NCI-H1417 treated with DMSO at 0.1 percent for 48 hours (cell line): Measurements from ENCODE around the gene PROB1.
"Not testable (repeated sequence)": the region's sequence is repeated elsewhere in the genome, so short reads cannot be mapped to it uniquely, and the experiment has no call there.

Experiments used
- DNase-seq: peaks from one replicate; lab custom pipeline; 2025; lab: John Stamatoyannopoulos, UW

PROB1 gene

GRCh38 chr5:139413153-139413552 lies 18.2 kb upstream of the PROB1 start:
- DNase-seq: no peak

GRCh38 chr5:139410993-139411828 lies 16.3 kb upstream of the PROB1 start:
- DNase-seq: no peak

- no peak for DNase-seq
Measured at GRCh38 chr5:139410121-139410992, 15.5 kb upstream of the PROB1 start.

GRCh38 chr5:139409116-139409515 lies 14.2 kb upstream of the PROB1 start:
- not testable (repeated sequence) for DNase-seq

GRCh38 chr5:139408191-139408590 lies 13.3 kb upstream of the PROB1 start:
- no peak for DNase-seq

- no peak for DNase-seq
Measured at GRCh38 chr5:139407517-139407916, 12.6 kb upstream of the PROB1 start.

GRCh38 chr5:139406963-139407362 lies 12.1 kb upstream of the PROB1 start:
- no peak for DNase-seq

GRCh38 chr5:139404484-139404840 lies 9.6 kb upstream of the PROB1 start:
- DNase-seq: no peak

GRCh38 chr5:139403787-139404483 lies 9.0 kb upstream of the PROB1 start, which contains the start of gene SPATA24:
Gene SPATA24 (minus strand): TSS chr5:139404089. CDS start chr5:139404060, 29 bp downstream.
- peak; percentile 61 for DNase-seq

GRCh38 chr5:139403418-139403786 lies 8.5 kb upstream of the PROB1 start:
- DNase-seq: no peak

- DNase-seq: no peak
Measured at GRCh38 chr5:139402561-139403158, 7.8 kb upstream of the PROB1 start.

- DNase-seq: no peak
Measured at GRCh38 chr5:139401546-139401945, 6.6 kb upstream of the PROB1 start.

GRCh38 chr5:139399501-139400121 lies 4.7 kb upstream of the PROB1 start:
- no peak for DNase-seq

- DNase-seq: no peak
Measured at GRCh38 chr5:139397921-139398320, 3.0 kb upstream of the PROB1 start.

GRCh38 chr5:139396691-139397090 lies 1.8 kb upstream of the PROB1 start:
- no peak for DNase-seq

- DNase-seq: no peak
Measured at GRCh38 chr5:139395844-139396640, 1.1 kb upstream of the PROB1 start.

- no peak for DNase-seq
Measured at GRCh38 chr5:139394123-139394653, 716 bp downstream of the PROB1 start.

- no peak for DNase-seq
Measured at GRCh38 chr5:139393497-139394122, 1.3 kb downstream of the PROB1 start.

GRCh38 chr5:139392678-139393496 lies 2.0 kb downstream of the PROB1 start:
- DNase-seq: no peak
